B cell (primary cell): Measurements from ENCODE around the gene ADPRS. TPM values are rescaled to one million over a fixed set of nuclear protein-coding genes. Genes with fewer than 3 reads are reported as not detected.

Experiments
- ATAC-seq: fragments of 200-7000 bp; cut with Tn5 transposase; one replicate; pipeline ENCODE4 v1.10.0; 2021; ENCODE audit warnings: low read depth, mild to moderate bottlenecking, moderate number of reproducible peaks, moderate library complexity
- CTCF ChIA-PET: fragments of 350-600 bp; sonication (Branson Sonifier 250); formaldehyde crosslinking; loops from one replicate; lab custom pipeline; 2021; ENCODE audit warnings: antibody characterized with exemption, inconsistent platforms; lab: Charles Lee
- POLR2A ChIA-PET: fragments of 350-600 bp; sonication (Branson Sonifier 250); formaldehyde crosslinking; loops from one replicate; lab custom pipeline; 2021; ENCODE audit warnings: antibody characterized with exemption; lab: Charles Lee
- DNase-seq: peaks from one replicate; pipeline ENCODE4 v3.0.0; 2013
- H2AFZ ChIP-seq: 2 replicates; pipeline ENCODE4 v1.6.1; 2012; ENCODE audit warnings: mild to moderate bottlenecking, low read depth, low read length; ENCODE audit not compliant: insufficient read depth, poor library complexity, severe bottlenecking
- H3K27ac ChIP-seq, 2 donors: 1 replicate in 1 of 2; 2 replicates in 1 of 2; pipeline ENCODE4 v1.5.1; 2012 to 2013; ENCODE audit warnings: low read length in 2 of 2, mild to moderate bottlenecking in 2 of 2, moderate library complexity in 1 of 2
- H3K27me3 ChIP-seq, 4 experiments: fragments of 200-600 bp in 1 of 4; sonication (generic) in 1 of 4; replicated peaks in 1 of 4; 1 replicate in 2 of 4; 2 replicates in 2 of 4; pipeline versions ENCODE4 v1.6.1 to v1.7.0; 2013 to 2016; ENCODE audit warnings: low read length in 3 of 4, mild to moderate bottlenecking in 2 of 4, mixed read lengths in 1 of 4, moderate library complexity in 1 of 4; ENCODE audit not compliant: insufficient read depth in 4 of 4, control insufficient read depth in 3 of 4; ENCODE audit errors: control extremely low read depth in 1 of 4
- H3K36me3 ChIP-seq, 2 experiments: replicated peaks in 1 of 2; 1 replicate in 1 of 2; 2 replicates in 1 of 2; pipeline versions ENCODE4 v1.6.1 to v1.7.1; 2013; ENCODE audit warnings: low read length in 1 of 2; ENCODE audit not compliant: insufficient read depth in 2 of 2, control insufficient read depth in 1 of 2; ENCODE audit errors: control extremely low read depth in 1 of 2, extremely low read depth in 1 of 2
- H3K4me1 ChIP-seq, 2 donors: fragments of 200-600 bp in 1 of 2; sonication (generic) in 1 of 2; 1 replicate in 1 of 2; 2 replicates in 1 of 2; pipeline versions ENCODE4 v1.5.1 to v1.6.1; 2013 to 2017; ENCODE audit warnings: low read length in 2 of 2; ENCODE audit not compliant: control insufficient read depth in 2 of 2, insufficient read depth in 2 of 2
- H3K4me2 ChIP-seq: replicated peaks from 2 replicates; pipeline ENCODE3; 2012; ENCODE audit warnings: mild to moderate bottlenecking, low read depth, low read length; ENCODE audit not compliant: poor library complexity, severe bottlenecking
- H3K4me3 ChIP-seq, 5 experiments: fragments of 200-600 bp in 1 of 5; sonication (generic) in 1 of 5; 1 replicate in 3 of 5; 2 replicates in 2 of 5; pipeline versions ENCODE4 v1.5.1 to v1.7.0; 2011 to 2016; ENCODE audit warnings: low read length in 4 of 5, mild to moderate bottlenecking in 4 of 5, low read depth in 2 of 5, control low read depth in 1 of 5, moderate library complexity in 1 of 5; ENCODE audit not compliant: insufficient read depth in 1 of 5; ENCODE audit errors: control extremely low read depth in 1 of 5, extremely low read depth in 1 of 5
- H3K79me2 ChIP-seq: fragments of 200-600 bp; sonication (generic); one replicate; pipeline ENCODE4 v1.6.0; 2016; ENCODE audit warnings: low read length; ENCODE audit not compliant: control insufficient read depth, insufficient read depth
- H3K9ac ChIP-seq: fragments of 200-600 bp; sonication (generic); 2 replicates; pipeline ENCODE4 v1.6.1; 2017; ENCODE audit warnings: mild to moderate bottlenecking, low read length, moderate library complexity
- H3K9me3 ChIP-seq, 3 donors: one replicate each; pipeline versions ENCODE4 v1.6.1 to v1.7.1; 2013; ENCODE audit warnings: low read length in 2 of 3; ENCODE audit not compliant: control insufficient read depth in 2 of 3, insufficient read depth in 1 of 3; ENCODE audit errors: control extremely low read depth in 1 of 3
- H4K20me1 ChIP-seq: 2 replicates; pipeline ENCODE4 v1.6.0; 2012; ENCODE audit warnings: mild to moderate bottlenecking, low read length; ENCODE audit not compliant: insufficient read depth, control insufficient read depth, poor library complexity, severe bottlenecking
- H3K27ac Mint-ChIP-seq: one replicate; pipeline ENCODE4 v1.8.0; 2021; ENCODE audit warnings: mixed read lengths
- H3K27me3 Mint-ChIP-seq: one replicate; pipeline ENCODE4 v1.8.0; 2021; ENCODE audit warnings: mixed read lengths
- H3K4me1 Mint-ChIP-seq: one replicate; pipeline ENCODE4 v1.8.0; 2021; ENCODE audit warnings: mixed read lengths
- H3K4me3 Mint-ChIP-seq: one replicate; pipeline ENCODE4 v1.8.0; 2021; ENCODE audit warnings: mixed read lengths
- H3K9me3 Mint-ChIP-seq: one replicate; pipeline ENCODE4 v1.8.0; 2022; ENCODE audit warnings: mixed read lengths; ENCODE audit not compliant: insufficient read depth
- CTCF ChIP-seq: fragments of 200-600 bp; IDR thresholded peaks from one replicate; pipeline ENCODE4 v1.8.0; 2022; ENCODE audit warnings: antibody characterized with exemption, mild to moderate bottlenecking
- EZH2 ChIP-seq: IDR thresholded peaks from 2 replicates; pipeline ENCODE4 v1.6.1; 2012; ENCODE audit warnings: borderline replicate concordance, low read depth, mild to moderate bottlenecking, moderate library complexity, low read length; ENCODE audit not compliant: insufficient read depth, poor library complexity, severe bottlenecking
- WGBS: methylation state at CpG from one replicate; pipeline ENCODE4 v1.1.5; 2013; ENCODE audit warnings: missing lambda C conversion rate; ENCODE audit not compliant: insufficient coverage; 5-methylcytosine and 5-hydroxymethylcytosine counted together
- intact Hi-C: fragments of 100-400 bp; cut with micrococcal nuclease; formaldehyde crosslinking; loops from one replicate; pipeline ENCODE4 v1.10.0; 2022
- polyA plus RNA-seq: library from polyadenylated mRNA; depleted of rRNA; stranded (reverse); fragments of >200 nt; gene quantifications from 2 replicates; pipeline ENCODE4 v1.2.3, GENCODE V29; 2012
- total RNA-seq, 2 donors: library from RNA; stranded (reverse); fragments of 120-200 nt in 1 of 2; gene quantifications; 1 replicate in 1 of 2; 2 replicates in 1 of 2; pipeline versions ENCODE4 v1.2.3 to v1.2.4, GENCODE V29; 2013 to 2022

The ADPRS gene
- total and polyA plus RNA-seq, 2 donors (not counting 1 experiment from before 2014, with no cell fraction given), result 15.0 to 20.9 TPM

- ATAC-seq, result no peak
- POLR2A ChIA-PET, result no interaction called here
These were observed 2.0 kb upstream of the ADPRS start for GRCh38 chr1:36086529-36087232.

More at GRCh38 chr1:36086529-36087232, 2.0 kb upstream of the ADPRS start:
- Histone ChIP-seq H3K9me3 (peaks cover 0 to 3% (median 0%) of the 10 kb centered on the region in 3 donors), H3K36me3 (peaks cover 0 to 6% of the 10 kb centered on the region in 2 experiments), H3K4me2 (no peak overlapping the region), H4K20me1 (no peaks in the 10 kb centered on the region), H3K9ac (no peak overlapping the region), H3K4me3 (no peak overlapping the region), H2AFZ (no peak overlapping the region), H3K79me2 (peaks cover 35% of the 10 kb centered on the region), H3K4me1 (peaks cover 26 to 32% of the 10 kb centered on the region in 2 donors), H3K27me3 (peaks cover 0 to 25% (median 12%) of the 10 kb centered on the region in 4 experiments), H3K27ac (no peak overlapping the region)
- Mint-ChIP-seq H3K4me3 (peak overlapping the region; percentile 68), H3K27me3 (peaks cover 26% of the 10 kb centered on the region), H3K9me3 (no peaks in the 10 kb centered on the region), H3K4me1 (peaks cover 18% of the 10 kb centered on the region), H3K27ac (peak overlapping the region; percentile 82)
- intact Hi-C loops, result no loop called here
- CTCF ChIA-PET, result interaction anchor here (0.7 to 1.4 kb wide), 5 partner anchors 63 to 203 kb away, joined by 3 to 5 read pairs (median 3); partner anchors contain the start of genes AGO1, AGO3 and TRAPPC3
- no peak for TF ChIP-seq CTCF
- TF ChIP-seq EZH2, result no peak
- 97% methylated on average over 7 of the region's 12 CpGs for WGBS
- DNase-seq, result peak; percentile 16
